ENCODE data around the gene BNIP3. TPM values are rescaled to one million over a fixed set of nuclear protein-coding genes. Genes with fewer than 3 reads are reported as not detected.
A peak's percentile ranks its signal among the peaks of the same experiment; 100 is the strongest.

BNIP3 gene
- total RNA-seq, 1 experiment from 2014 or later = 129 TPM

GRCh38 chr10:131943021-131943814 lies 38.5 kb downstream of the BNIP3 start:
- DNase-seq = peak; percentile 92
- Histone ChIP-seq H3K27me3 (ENCODE audit: control insufficient read depth, insufficient read depth, low read length) (no peaks in the 10 kb centered on the region), H3K36me3 (replicated peaks; ENCODE audit: control insufficient read depth, insufficient read depth, low read length) (peaks cover 33% of the 10 kb centered on the region), H3K4me3 (ENCODE audit: insufficient read depth, low read depth, low read length) (no peak overlapping the region)

- Histone ChIP-seq H3K27me3 (ENCODE audit: control insufficient read depth, insufficient read depth, low read length) (no peaks in the 10 kb centered on the region), H3K36me3 (replicated peaks; ENCODE audit: control insufficient read depth, insufficient read depth, low read length) (peaks cover 28% of the 10 kb centered on the region), H3K4me3 (ENCODE audit: insufficient read depth, low read depth, low read length) (no peak overlapping the region)
- DNase-seq = no peak
These were observed 39.3 kb downstream of the BNIP3 start for GRCh38 chr10:131942455-131942854.

- Histone ChIP-seq H3K36me3 (replicated peaks; ENCODE audit: control insufficient read depth, insufficient read depth, low read length) (peaks cover 20% of the 10 kb centered on the region), H3K27me3 (ENCODE audit: control insufficient read depth, insufficient read depth, low read length) (no peaks in the 10 kb centered on the region), H3K4me3 (ENCODE audit: insufficient read depth, low read depth, low read length) (no peak overlapping the region)
- DNase-seq = no peak
These were observed 43.0 kb downstream of the BNIP3 start for GRCh38 chr10:131938681-131939080.

- DNase-seq = no peak
- Histone ChIP-seq H3K27me3 (ENCODE audit: control insufficient read depth, insufficient read depth, low read length) (no peaks in the 10 kb centered on the region), H3K36me3 (replicated peaks; ENCODE audit: control insufficient read depth, insufficient read depth, low read length) (peaks cover 20% of the 10 kb centered on the region), H3K4me3 (ENCODE audit: insufficient read depth, low read depth, low read length) (no peak overlapping the region)
These were observed 43.9 kb downstream of the BNIP3 start for GRCh38 chr10:131937836-131938235.

- H3K27me3 ChIP-seq (ENCODE audit: control insufficient read depth, insufficient read depth, low read length) = no peaks in the 10 kb centered on the region
- peaks cover 18% of the 10 kb centered on the region for H3K36me3 ChIP-seq (replicated peaks; ENCODE audit: control insufficient read depth, insufficient read depth, low read length)
- no peak for DNase-seq
- no peak overlapping the region for H3K4me3 ChIP-seq (ENCODE audit: insufficient read depth, low read depth, low read length)
These were observed 45.0 kb downstream of the BNIP3 start for GRCh38 chr10:131936736-131937135.

GRCh38 chr10:131936294-131936693 lies 45.4 kb downstream of the BNIP3 start:
- no peak for DNase-seq
- Histone ChIP-seq H3K27me3 (ENCODE audit: control insufficient read depth, insufficient read depth, low read length) (no peaks in the 10 kb centered on the region), H3K36me3 (replicated peaks; ENCODE audit: control insufficient read depth, insufficient read depth, low read length) (peaks cover 16% of the 10 kb centered on the region), H3K4me3 (ENCODE audit: insufficient read depth, low read depth, low read length) (no peak overlapping the region)

- Histone ChIP-seq H3K4me3 (ENCODE audit: insufficient read depth, low read depth, low read length) (no peak overlapping the region), H3K36me3 (replicated peaks; ENCODE audit: control insufficient read depth, insufficient read depth, low read length) (peaks cover 12% of the 10 kb centered on the region), H3K27me3 (ENCODE audit: control insufficient read depth, insufficient read depth, low read length) (no peaks in the 10 kb centered on the region)
- no peak for DNase-seq
These were observed 46.5 kb downstream of the BNIP3 start for GRCh38 chr10:131935260-131935659.

GRCh38 chr10:131934769-131935168 lies 47.0 kb downstream of the BNIP3 start:
- Histone ChIP-seq H3K4me3 (ENCODE audit: insufficient read depth, low read depth, low read length) (no peak overlapping the region), H3K27me3 (ENCODE audit: control insufficient read depth, insufficient read depth, low read length) (no peaks in the 10 kb centered on the region), H3K36me3 (replicated peaks; ENCODE audit: control insufficient read depth, insufficient read depth, low read length) (peaks cover 11% of the 10 kb centered on the region)
- no peak for DNase-seq

- Histone ChIP-seq H3K27me3 (ENCODE audit: control insufficient read depth, insufficient read depth, low read length) (no peaks in the 10 kb centered on the region), H3K36me3 (replicated peaks; ENCODE audit: control insufficient read depth, insufficient read depth, low read length) (peaks cover 10% of the 10 kb centered on the region), H3K4me3 (ENCODE audit: insufficient read depth, low read depth, low read length) (no peak overlapping the region)
- no peak for DNase-seq
These were observed 48.0 kb downstream of the BNIP3 start for GRCh38 chr10:131933696-131934086.

GRCh38 chr10:131933016-131933695 lies 48.6 kb downstream of the BNIP3 start:
- no peak for DNase-seq
- Histone ChIP-seq H3K4me3 (ENCODE audit: insufficient read depth, low read depth, low read length) (no peak overlapping the region), H3K36me3 (replicated peaks; ENCODE audit: control insufficient read depth, insufficient read depth, low read length) (peaks cover 6% of the 10 kb centered on the region), H3K27me3 (ENCODE audit: control insufficient read depth, insufficient read depth, low read length) (no peaks in the 10 kb centered on the region)

GRCh38 chr10:131931981-131932380 lies 49.7 kb downstream of the BNIP3 start:
- DNase-seq = no peak
- no peaks in the 10 kb centered on the region for H3K27me3 ChIP-seq (ENCODE audit: control insufficient read depth, insufficient read depth, low read length)
- H3K4me3 ChIP-seq (ENCODE audit: insufficient read depth, low read depth, low read length) = no peak overlapping the region
- H3K36me3 ChIP-seq (replicated peaks; ENCODE audit: control insufficient read depth, insufficient read depth, low read length) = peaks cover 5% of the 10 kb centered on the region

- Histone ChIP-seq H3K36me3 (replicated peaks; ENCODE audit: control insufficient read depth, insufficient read depth, low read length) (peaks cover 3% of the 10 kb centered on the region; the same call in 1 of the 2 replicates), H3K27me3 (ENCODE audit: control insufficient read depth, insufficient read depth, low read length) (no peaks in the 10 kb centered on the region), H3K4me3 (ENCODE audit: insufficient read depth, low read depth, low read length) (no peak overlapping the region)
- DNase-seq = no peak
These were observed 51.0 kb downstream of the BNIP3 start for GRCh38 chr10:131930586-131931330.

- no peak for DNase-seq
- no peak overlapping the region for H3K4me3 ChIP-seq (ENCODE audit: insufficient read depth, low read depth, low read length)
- H3K36me3 ChIP-seq (replicated peaks; ENCODE audit: control insufficient read depth, insufficient read depth, low read length) = peaks cover 2% of the 10 kb centered on the region; the same call in 1 of the 2 replicates
- H3K27me3 ChIP-seq (ENCODE audit: control insufficient read depth, insufficient read depth, low read length) = no peaks in the 10 kb centered on the region
These were observed 51.6 kb downstream of the BNIP3 start for GRCh38 chr10:131930150-131930549.

- no peaks in the 10 kb centered on the region for H3K36me3 ChIP-seq (replicated peaks; ENCODE audit: control insufficient read depth, insufficient read depth, low read length)
- no peaks in the 10 kb centered on the region for H3K27me3 ChIP-seq (ENCODE audit: control insufficient read depth, insufficient read depth, low read length)
- no peak overlapping the region for H3K4me3 ChIP-seq (ENCODE audit: insufficient read depth, low read depth, low read length)
- peak; percentile 69 for DNase-seq
These were observed 52.4 kb downstream of the BNIP3 start for GRCh38 chr10:131929122-131929845.

Measured in H7 (cell line).